Activated naive CD8-positive, alpha-beta T cell treated with anti-CD3 and anti-CD28 coated beads, Interleukin-2, amount 10 ng/mL, durations not matched to agents 7 days and 5 days (primary cell): Measurements from ENCODE around the gene RPUSD3. TPM values are rescaled to one million over a fixed set of nuclear protein-coding genes. Genes with fewer than 3 reads are reported as not detected.
"Not testable (repeated sequence)": the region's sequence is repeated elsewhere in the genome, so short reads cannot be mapped to it uniquely, and the experiment has no call there.

Source experiments
- ATAC-seq: fragments of 150-1000 bp; cut with Tn5 transposase; one replicate; pipeline ENCODE4 v1.10.0; 2021; ENCODE audit warnings: low read depth, moderate library complexity
- POLR2A ChIA-PET: fragments of 350-600 bp; sonication (Branson Sonifier 250); formaldehyde crosslinking; loops from one replicate; lab custom pipeline; 2021; ENCODE audit warnings: antibody characterized with exemption; lab: Charles Lee
- DNase-seq: peaks from one replicate; pipeline ENCODE4 v3.0.0; 2021
- H3K27ac Mint-ChIP-seq: one replicate; pipeline ENCODE4 v1.8.0; 2022; ENCODE audit warnings: mild to moderate bottlenecking, mixed read lengths
- H3K27me3 Mint-ChIP-seq: one replicate; pipeline ENCODE4 v1.8.0; 2022; ENCODE audit warnings: mild to moderate bottlenecking, moderate library complexity, mixed read lengths
- H3K36me3 Mint-ChIP-seq: one replicate; pipeline ENCODE4 v1.8.0; 2021; ENCODE audit warnings: mild to moderate bottlenecking, mixed read lengths
- H3K4me1 Mint-ChIP-seq: one replicate; pipeline ENCODE4 v1.8.0; 2021; ENCODE audit warnings: mixed read lengths
- H3K4me3 Mint-ChIP-seq: one replicate; pipeline ENCODE4 v1.8.0; 2022; ENCODE audit warnings: mild to moderate bottlenecking, moderate library complexity, mixed read lengths
- H3K9me3 Mint-ChIP-seq: one replicate; pipeline ENCODE4 v1.8.0; 2021; ENCODE audit warnings: mixed read lengths
- total RNA-seq, 2 experiments: library from RNA; stranded (reverse); gene quantifications; one replicate each; pipeline ENCODE4 v1.2.3, GENCODE V29; 2021

The RPUSD3 gene
- total RNA-seq, 2 experiments from 2014 or later, result 46.3 to 50.8 TPM

- POLR2A ChIA-PET, result no interaction called here
- no peaks in the 10 kb centered on the region for H3K9me3 Mint-ChIP-seq
- no peak overlapping the region for H3K27ac Mint-ChIP-seq
- H3K4me3 Mint-ChIP-seq, result no peak overlapping the region
- peaks cover 1% of the 10 kb centered on the region for H3K4me1 Mint-ChIP-seq
- no peaks in the 10 kb centered on the region for H3K36me3 Mint-ChIP-seq
- peaks cover 21% of the 10 kb centered on the region for H3K27me3 Mint-ChIP-seq
- ATAC-seq (no peak), DNase-seq (no peak)
Observed at GRCh38 chr3:9861626-9862130, 17.9 kb upstream of the RPUSD3 start.

GRCh38 chr3:9861201-9861600 is 17.4 kb upstream of the RPUSD3 start:
- H3K4me3 Mint-ChIP-seq, result no peak overlapping the region
- no peaks in the 10 kb centered on the region for H3K36me3 Mint-ChIP-seq
- ATAC-seq (no peak), DNase-seq (no peak)
- H3K27me3 Mint-ChIP-seq, result peaks cover 21% of the 10 kb centered on the region
- H3K9me3 Mint-ChIP-seq, result no peaks in the 10 kb centered on the region
- H3K4me1 Mint-ChIP-seq, result peaks cover 1% of the 10 kb centered on the region
- no peak overlapping the region for H3K27ac Mint-ChIP-seq
- POLR2A ChIA-PET, result no interaction called here

GRCh38 chr3:9859530-9860025 is 15.8 kb upstream of the RPUSD3 start:
- POLR2A ChIA-PET, result no interaction called here
- H3K27ac Mint-ChIP-seq, result no peak overlapping the region
- H3K9me3 Mint-ChIP-seq, result no peaks in the 10 kb centered on the region
- no peaks in the 10 kb centered on the region for H3K36me3 Mint-ChIP-seq
- H3K4me1 Mint-ChIP-seq, result peaks cover 1% of the 10 kb centered on the region
- ATAC-seq (no peak), DNase-seq (no peak)
- H3K4me3 Mint-ChIP-seq, result no peak overlapping the region
- peaks cover 21% of the 10 kb centered on the region for H3K27me3 Mint-ChIP-seq

- POLR2A ChIA-PET, result no interaction called here
- Mint-ChIP-seq H3K27me3 (peaks cover 22% of the 10 kb centered on the region), H3K36me3 (no peaks in the 10 kb centered on the region), H3K4me3 (no peak overlapping the region), H3K4me1 (no peaks in the 10 kb centered on the region), H3K27ac (no peak overlapping the region), H3K9me3 (no peaks in the 10 kb centered on the region)
- ATAC-seq (no peak), DNase-seq (no peak)
Observed at GRCh38 chr3:9855594-9855993, 11.8 kb upstream of the RPUSD3 start.

- H3K9me3 Mint-ChIP-seq, H3K27ac Mint-ChIP-seq, POLR2A ChIA-PET: not testable (repeated sequence)
Observed at GRCh38 chr3:9854291-9854940, 10.6 kb upstream of the RPUSD3 start.

GRCh38 chr3:9852528-9852927 is 8.7 kb upstream of the RPUSD3 start:
- Mint-ChIP-seq H3K27me3 (peaks cover 24% of the 10 kb centered on the region), H3K4me1 (no peaks in the 10 kb centered on the region), H3K9me3 (no peaks in the 10 kb centered on the region), H3K36me3 (no peaks in the 10 kb centered on the region), H3K4me3 (no peak overlapping the region), H3K27ac (no peak overlapping the region)
- DNase-seq, result no peak
- ATAC-seq, result no peak
- POLR2A ChIA-PET, result no interaction called here

More at GRCh38 chr3:9854291-9854940, 10.6 kb upstream of the RPUSD3 start:
- not testable (repeated sequence) for H3K4me1 Mint-ChIP-seq, H3K36me3 Mint-ChIP-seq, H3K4me3 Mint-ChIP-seq, DNase-seq, ATAC-seq
- peaks cover 24% of the 10 kb centered on the region for H3K27me3 Mint-ChIP-seq

GRCh38 chr3:9851926-9852325 is 8.1 kb upstream of the RPUSD3 start:
- H3K4me1 Mint-ChIP-seq, H3K9me3 Mint-ChIP-seq, H3K36me3 Mint-ChIP-seq, ATAC-seq, H3K4me3 Mint-ChIP-seq, DNase-seq, H3K27ac Mint-ChIP-seq, POLR2A ChIA-PET: not testable (repeated sequence)
- peaks cover 24% of the 10 kb centered on the region for H3K27me3 Mint-ChIP-seq

GRCh38 chr3:9851383-9851782 is 7.6 kb upstream of the RPUSD3 start:
- ATAC-seq, POLR2A ChIA-PET, DNase-seq, H3K4me3 Mint-ChIP-seq, H3K27ac Mint-ChIP-seq, H3K36me3 Mint-ChIP-seq, H3K9me3 Mint-ChIP-seq, H3K4me1 Mint-ChIP-seq: not testable (repeated sequence)
- H3K27me3 Mint-ChIP-seq, result peaks cover 24% of the 10 kb centered on the region

GRCh38 chr3:9848860-9849259 is 5.1 kb upstream of the RPUSD3 start:
- DNase-seq, result not testable (repeated sequence)

GRCh38 chr3:9847870-9848269 is 4.1 kb upstream of the RPUSD3 start:
- POLR2A ChIA-PET, H3K9me3 Mint-ChIP-seq, DNase-seq, H3K27ac Mint-ChIP-seq, ATAC-seq, H3K36me3 Mint-ChIP-seq, H3K4me3 Mint-ChIP-seq: not testable (repeated sequence)
- Mint-ChIP-seq H3K4me1 (peaks cover 11% of the 10 kb centered on the region), H3K27me3 (peaks cover 17% of the 10 kb centered on the region)

More at GRCh38 chr3:9848860-9849259, 5.1 kb upstream of the RPUSD3 start:
- ATAC-seq, H3K4me3 Mint-ChIP-seq, H3K36me3 Mint-ChIP-seq, H3K4me1 Mint-ChIP-seq, H3K9me3 Mint-ChIP-seq, H3K27ac Mint-ChIP-seq: not testable (repeated sequence)
- H3K27me3 Mint-ChIP-seq, result peaks cover 24% of the 10 kb centered on the region
- POLR2A ChIA-PET, result interaction anchor here (0.6 kb wide), 1 partner anchor 202 kb away, joined by 3 read pairs; no protein-coding TSS in a partner anchor

- Mint-ChIP-seq H3K27me3 (peaks cover 9% of the 10 kb centered on the region), H3K9me3 (no peaks in the 10 kb centered on the region), H3K27ac (no peak overlapping the region), H3K4me1 (peaks cover 17% of the 10 kb centered on the region), H3K36me3 (no peaks in the 10 kb centered on the region), H3K4me3 (no peak overlapping the region)
- DNase-seq, result no peak
- POLR2A ChIA-PET, result interaction anchor here (0.8 kb wide), 1 partner anchor 10 kb away, joined by 3 read pairs; no protein-coding TSS in a partner anchor
- no peak for ATAC-seq
Observed at GRCh38 chr3:9846931-9847488, 3.2 kb upstream of the RPUSD3 start.

GRCh38 chr3:9846231-9846630 is 2.4 kb upstream of the RPUSD3 start:
- Mint-ChIP-seq H3K4me1 (peaks cover 17% of the 10 kb centered on the region), H3K4me3 (no peak overlapping the region), H3K27me3 (peaks cover 6% of the 10 kb centered on the region), H3K27ac (no peak overlapping the region), H3K36me3 (peaks cover 1% of the 10 kb centered on the region), H3K9me3 (no peaks in the 10 kb centered on the region)
- POLR2A ChIA-PET, result no interaction called here
- no peak for ATAC-seq
- no peak for DNase-seq

GRCh38 chr3:9841015-9841414 is 2.8 kb downstream of the RPUSD3 start:
- Mint-ChIP-seq H3K4me3 (no peak overlapping the region), H3K27me3 (no peaks in the 10 kb centered on the region), H3K4me1 (peaks cover 17% of the 10 kb centered on the region), H3K27ac (no peak overlapping the region), H3K9me3 (no peaks in the 10 kb centered on the region), H3K36me3 (peaks cover 15% of the 10 kb centered on the region)
- no peak for ATAC-seq
- POLR2A ChIA-PET, result no interaction called here
- no peak for DNase-seq

- DNase-seq, result no peak
- Mint-ChIP-seq H3K27ac (no peak overlapping the region), H3K27me3 (no peaks in the 10 kb centered on the region), H3K9me3 (no peaks in the 10 kb centered on the region), H3K36me3 (peaks cover 24% of the 10 kb centered on the region), H3K4me3 (no peak overlapping the region), H3K4me1 (peaks cover 9% of the 10 kb centered on the region)
- POLR2A ChIA-PET, result interaction anchor here (0.6 kb wide), 1 partner anchor 29 kb away, joined by 3 read pairs; no protein-coding TSS in a partner anchor
- ATAC-seq, result no peak
Observed at GRCh38 chr3:9838856-9839255, 5.0 kb downstream of the RPUSD3 start.
